K562 (cell line): ENCODE data around the gene CNDP2. TPM values are rescaled to one million over a fixed set of nuclear protein-coding genes. Genes with fewer than 3 reads are reported as not detected.

ENCODE experiments used
- ATAC-seq: fragments of 200-7000 bp; cut with Tn5 transposase; 3 replicates; pipeline ENCODE4 v1.9.1; 2020; ENCODE audit warnings: moderate library complexity
- BruUV-seq: library from RNA; stranded (reverse); fragments of 400-500 nt; replicated peaks from 2 replicates; lab custom pipeline; 2021; lab: Mats Ljungman, UMichigan
- CTCF ChIA-PET: fragments of 300-600 bp; formaldehyde crosslinking; extraction: SDS; loops from one replicate; lab custom pipeline; 2021; ENCODE audit warnings: low intra/inter-chr PET ratio; lab: Yijun Ruan, JAX
- POLR2A ChIA-PET: fragments of 300-600, 350-650 bp; sonication (Branson Sonifier 250); formaldehyde crosslinking; extraction: SDS; loops from one replicate; lab custom pipeline; 2021; ENCODE audit warnings: antibody characterized with exemption, inconsistent platforms; lab: Yijun Ruan, JAX
- DNase-seq, 4 experiments: peaks; one replicate each; pipeline versions ENCODE4 v3.0.0 to v3.0.0-alpha.2; 2011 to 2018; ENCODE audit warnings: low spot score in 3 of 4, mixed read lengths in 3 of 4; ENCODE audit errors: extremely low read depth in 1 of 4
- FAIRE-seq: peaks from 2 replicates; lab custom pipeline; 2011; peaks lifted over from hg19 to GRCh38; lab: Jason Lieb, UNC
- H2AFZ ChIP-seq: 2 replicates; pipeline ENCODE4 v1.6.0; 2011; ENCODE audit warnings: low read depth, low read length, control low read depth, inconsistent platforms
- H3K27ac ChIP-seq: fragments of 200-600 bp; 3 replicates; pipeline ENCODE4 v1.8.0; 2011; ENCODE audit warnings: low read depth, mild to moderate bottlenecking, control low read depth, inconsistent platforms, low read length, moderate library complexity, mixed read lengths; ENCODE audit errors: extremely low read depth
- H3K27me3 ChIP-seq, 2 experiments: fragments of 300-600 bp in 1 of 2; 2 replicates in 1 of 2; 3 replicates in 1 of 2; pipeline versions ENCODE4 v1.6.0 to v1.8.0; 2011; ENCODE audit warnings: inconsistent platforms in 2 of 2, low read length in 2 of 2, mild to moderate bottlenecking in 1 of 2, mixed read lengths in 1 of 2, moderate library complexity in 1 of 2; ENCODE audit not compliant: control insufficient read depth in 2 of 2, insufficient read depth in 2 of 2
- H3K36me3 ChIP-seq: fragments of 300-600 bp; 3 replicates; pipeline ENCODE4 v1.8.0; 2011; ENCODE audit warnings: mild to moderate bottlenecking, low read length, inconsistent platforms; ENCODE audit not compliant: control insufficient read depth, insufficient read depth
- H3K4me1 ChIP-seq, 2 experiments: fragments of 200-600 bp in 1 of 2; replicated peaks in 1 of 2; 2 replicates in 1 of 2; 3 replicates in 1 of 2; pipeline versions ENCODE4 v1.5.1 to v1.8.0; 2011; ENCODE audit warnings: inconsistent platforms in 2 of 2, low read length in 2 of 2, mild to moderate bottlenecking in 1 of 2, mixed read lengths in 1 of 2, moderate library complexity in 1 of 2; ENCODE audit not compliant: control insufficient read depth in 2 of 2, insufficient read depth in 2 of 2
- H3K4me2 ChIP-seq: 2 replicates; pipeline ENCODE4 v1.6.1; 2011; ENCODE audit warnings: low read length, control low read depth, inconsistent platforms, mixed read lengths; ENCODE audit not compliant: insufficient read depth
- H3K4me3 ChIP-seq: fragments of 200-600 bp; sonication (generic), shearing (Covaris generic); 2 replicates; pipeline ENCODE4 v1.5.1; 2016; ENCODE audit warnings: control low read depth, inconsistent platforms
- H3K79me2 ChIP-seq: fragments of 200-600 bp; 3 replicates; pipeline ENCODE4 v1.8.0; 2011; ENCODE audit warnings: low read length, inconsistent platforms; ENCODE audit not compliant: control insufficient read depth, insufficient read depth
- H3K9ac ChIP-seq, 2 experiments: 2 replicates each; pipeline versions ENCODE4 v1.6.0 to v1.6.1; 2011; ENCODE audit warnings: low read depth in 2 of 2, low read length in 2 of 2, control low read depth in 1 of 2, inconsistent platforms in 1 of 2, mild to moderate bottlenecking in 1 of 2, mixed read lengths in 1 of 2; ENCODE audit not compliant: insufficient read depth in 1 of 2
- H3K9me1 ChIP-seq: one replicate; pipeline ENCODE4 v1.6.0; 2011; ENCODE audit warnings: inconsistent platforms, mild to moderate bottlenecking, low read length, moderate library complexity; ENCODE audit not compliant: control insufficient read depth, insufficient read depth
- H3K9me3 ChIP-seq: replicated peaks from 2 replicates; pipeline ENCODE4 v1.5.1; 2011; ENCODE audit warnings: low read depth, low read length, inconsistent platforms; ENCODE audit not compliant: control insufficient read depth, insufficient read depth
- H4K20me1 ChIP-seq: replicated peaks from 2 replicates; pipeline ENCODE4 v1.6.1; 2011; ENCODE audit warnings: low read length, inconsistent platforms, mixed read lengths; ENCODE audit not compliant: control insufficient read depth, insufficient read depth
- ESRRA ChIP-seq: fragments of 450-650 bp; IDR thresholded peaks from 2 replicates; pipeline ENCODE4 v1.6.1; 2014; ENCODE audit warnings: low read depth, mild to moderate bottlenecking, moderate library complexity, borderline replicate concordance
- NFE2 ChIP-seq: IDR thresholded peaks from 2 replicates; pipeline ENCODE4 v1.6.1; 2014; ENCODE audit warnings: antibody characterized with exemption, low read depth
- RNF2 ChIP-seq: sonication (generic); IDR thresholded peaks from 2 replicates; pipeline ENCODE4 v1.6.1; 2016
- TEAD2 ChIP-seq: fragments of 450-650 bp; IDR thresholded peaks from 2 replicates; pipeline ENCODE4 v1.6.1; 2016; ENCODE audit warnings: missing genetic modification characterization, control low read depth, missing compliant biosample characterization
- ZNF695 ChIP-seq: fragments of 450-650 bp; formaldehyde crosslinking; IDR thresholded peaks from 2 replicates; pipeline ENCODE4 v1.4.0; 2020; ENCODE audit warnings: mild to moderate bottlenecking, moderate library complexity
- ZNF707 ChIP-seq: fragments of 250-450 bp; sonication (Bioruptor Pico); conservative IDR thresholded peaks from 2 replicates; pipeline ENCODE4 v1.8.0; 2022; ENCODE audit warnings: inconsistent platforms, mild to moderate bottlenecking, moderate library complexity
- ZSCAN29 ChIP-seq: fragments of 450-650 bp; IDR thresholded peaks from 2 replicates; pipeline ENCODE4 v1.6.1; 2017
- WGBS: fragments of 100-300 bp; shearing (Covaris generic); methylation state at CpG from one replicate; pipeline ENCODE4 v1.1.6; 2016; ENCODE audit warnings: low coverage, mixed read lengths; ENCODE audit not compliant: insufficient coverage; ENCODE audit errors: missing lambda C conversion rate; 5-methylcytosine and 5-hydroxymethylcytosine counted together
- in situ Hi-C: fragments of 300-500 bp; cut with MboI; formaldehyde crosslinking; loops from 4 replicates; pipeline ENCODE4 v1.15.0; 2018; ENCODE audit warnings: inconsistent platforms, mixed read lengths
- intact Hi-C: fragments of 100-400 bp; cut with micrococcal nuclease; formaldehyde crosslinking; loops from 2 replicates; pipeline ENCODE4 v1.14.2; 2022
- polyA plus RNA-seq, 8 experiments: library from polyadenylated mRNA; depleted of rRNA in 4 of 8; stranded (reverse) in 5 of 8; unstranded in 3 of 8; fragments of >200 nt; fragmentation: Nextera tagmentation in 2 of 8; fragmentation: Illumina TruSeq in 1 of 8; extraction: Ambion mirVana in 2 of 8; extraction: Trizol in 1 of 8; gene quantifications; 2 replicates each; pipeline versions ENCODE4 v1.2.1 to v1.2.3, GENCODE V29; 2011 to 2014; ENCODE audit warnings: inconsistent platforms in 1 of 8, missing spikeins in 1 of 8
- total RNA-seq, 7 experiments: library from RNA; depleted of rRNA in 6 of 7; stranded (reverse); fragments of >200 nt in 6 of 7; fragmentation: Illumina TruSeq in 2 of 7; extraction: Trizol in 2 of 7; gene quantifications; 2 replicates each; pipeline versions ENCODE4 v1.2.1 to v1.2.3, GENCODE V29; 2011 to 2021; ENCODE audit warnings: low replicate concordance in 1 of 7
- TF ChIP-seq, protein P1 (sequence below): sonication (generic); formaldehyde crosslinking; IDR thresholded peaks from 2 replicates; pipeline ENCODE4 v1.8.0; 2022; ENCODE audit warnings: missing genetic modification reagents, mild to moderate bottlenecking, moderate library complexity, borderline replicate concordance

CNDP2 gene
- total and polyA plus RNA-seq, 9 of the 15 experiments (the other 6 are each of a cell fraction or from before 2014, with no cell fraction given), result 34.1 to 128 (median 53.8) TPM

DNA sequence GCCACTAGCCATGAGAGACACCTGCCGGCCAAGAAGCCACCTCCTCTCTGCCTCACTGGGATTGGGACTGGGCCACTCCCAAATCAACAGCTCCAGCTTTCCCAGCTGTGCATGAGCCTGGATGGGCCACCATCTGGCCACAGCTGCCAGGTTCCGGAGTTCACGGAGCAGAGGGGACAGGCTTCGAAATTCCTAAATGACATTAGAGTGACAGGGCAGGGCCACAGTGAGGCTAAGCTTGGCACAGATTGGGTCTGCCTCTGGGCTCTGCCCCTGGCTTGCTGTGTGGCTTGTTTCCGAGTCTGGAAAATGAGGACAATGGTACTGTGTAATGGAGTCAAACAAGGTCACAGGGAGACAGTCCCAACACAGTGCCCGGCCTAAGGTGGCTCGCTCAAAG, 45.5 kb upstream of the CNDP2 start:
- no TSS peak for BruUV-seq
- POLR2A ChIA-PET, result no interaction called here
- H3K36me3 ChIP-seq, result no peaks in the 10 kb centered on the region
- no peak for DNase-seq
- WGBS, result 2% methylated on average over 7 of the region's 7 CpGs
- no peak overlapping the region for H3K9ac ChIP-seq
- H3K9me1 ChIP-seq, result no peaks in the 10 kb centered on the region
- H3K79me2 ChIP-seq, result no peaks in the 10 kb centered on the region
- H3K4me3 ChIP-seq, result no peak overlapping the region
- H3K4me1 ChIP-seq, result peaks cover 0 to 8% of the 10 kb centered on the region in 2 experiments; a peak in 1 of 5 replicates
- in situ Hi-C loops (no loop called here), intact Hi-C loops (no loop called here)
- no peak overlapping the region for H3K4me2 ChIP-seq
- H2AFZ ChIP-seq, result no peak overlapping the region
- no peaks in the 10 kb centered on the region; the same call in 1 of the 2 replicates for H4K20me1 ChIP-seq
- no peak for TF ChIP-seq TEAD2 (tag)
- TF ChIP-seq ZSCAN29, result no peak
- TF ChIP-seq ZNF695 (CRISPR knock-in tag), result no peak
- TF ChIP-seq, protein P1, sequence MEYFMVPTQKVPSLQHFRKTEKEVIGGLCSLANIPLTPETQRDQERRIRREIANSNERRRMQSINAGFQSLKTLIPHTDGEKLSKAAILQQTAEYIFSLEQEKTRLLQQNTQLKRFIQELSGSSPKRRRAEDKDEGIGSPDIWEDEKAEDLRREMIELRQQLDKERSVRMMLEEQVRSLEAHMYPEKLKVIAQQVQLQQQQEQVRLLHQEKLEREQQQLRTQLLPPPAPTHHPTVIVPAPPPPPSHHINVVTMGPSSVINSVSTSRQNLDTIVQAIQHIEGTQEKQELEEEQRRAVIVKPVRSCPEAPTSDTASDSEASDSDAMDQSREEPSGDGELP (CRISPR knock-in tag), result no peak
- TF ChIP-seq ZNF707 (CRISPR knock-in tag), result no peak
- no peak for TF ChIP-seq NFE2
- TF ChIP-seq ESRRA, result no peak
- no peak for TF ChIP-seq RNF2
- ATAC-seq, result no peak
- H3K9me3 ChIP-seq, result no peaks in the 10 kb centered on the region
- CTCF ChIA-PET, result no interaction called here
- H3K27me3 ChIP-seq, result peaks cover 27 to 76% of the 10 kb centered on the region in 2 experiments
- no peak overlapping the region for H3K27ac ChIP-seq
- FAIRE-seq, result no peak
